GM21390 (cell line): Measurements from ENCODE around the gene PPFIA4.

Experiments
- ATAC-seq: cut with Tn5 transposase; IDR thresholded peaks from one replicate; pipeline ENCODE4 v1.9.1; 2021; ENCODE audit not compliant: unreplicated experiment

PPFIA4 gene

GRCh38 chr1:203039609-203040512 is 13.6 kb downstream of the PPFIA4 start:
- ATAC-seq: no peak

- no peak for ATAC-seq
Measured at GRCh38 chr1:203040513-203041275, 14.4 kb downstream of the PPFIA4 start.

DNA sequence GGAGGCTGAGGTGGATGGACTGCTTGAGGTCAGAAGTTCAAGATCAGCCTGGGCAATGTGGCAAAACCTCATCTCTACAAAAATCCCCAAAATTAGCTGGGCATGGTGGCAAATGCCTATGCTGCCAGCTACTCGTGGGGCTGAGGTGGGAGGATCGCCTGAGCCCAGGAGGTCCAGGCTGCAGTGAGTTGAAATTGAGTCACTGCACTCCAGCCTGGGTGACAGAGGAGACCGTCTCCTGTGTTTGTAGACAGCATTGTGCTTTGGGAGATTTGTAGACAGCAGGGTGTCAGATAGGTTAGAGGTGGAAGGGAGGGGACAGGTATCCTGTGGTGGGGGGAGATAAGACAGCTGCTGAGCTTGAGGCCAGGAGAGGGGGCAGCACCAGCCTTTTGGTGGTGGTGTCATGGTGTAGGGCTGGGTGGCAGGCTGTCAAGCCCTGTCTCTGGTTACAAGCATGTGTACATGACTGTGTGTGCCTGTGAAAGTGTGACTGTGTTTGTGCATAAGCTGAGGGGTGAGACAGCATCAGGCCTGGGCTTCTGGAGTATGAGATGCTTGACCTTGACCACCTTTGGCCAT is 15.2 kb downstream of the PPFIA4 start:
- ATAC-seq: no peak

DNA sequence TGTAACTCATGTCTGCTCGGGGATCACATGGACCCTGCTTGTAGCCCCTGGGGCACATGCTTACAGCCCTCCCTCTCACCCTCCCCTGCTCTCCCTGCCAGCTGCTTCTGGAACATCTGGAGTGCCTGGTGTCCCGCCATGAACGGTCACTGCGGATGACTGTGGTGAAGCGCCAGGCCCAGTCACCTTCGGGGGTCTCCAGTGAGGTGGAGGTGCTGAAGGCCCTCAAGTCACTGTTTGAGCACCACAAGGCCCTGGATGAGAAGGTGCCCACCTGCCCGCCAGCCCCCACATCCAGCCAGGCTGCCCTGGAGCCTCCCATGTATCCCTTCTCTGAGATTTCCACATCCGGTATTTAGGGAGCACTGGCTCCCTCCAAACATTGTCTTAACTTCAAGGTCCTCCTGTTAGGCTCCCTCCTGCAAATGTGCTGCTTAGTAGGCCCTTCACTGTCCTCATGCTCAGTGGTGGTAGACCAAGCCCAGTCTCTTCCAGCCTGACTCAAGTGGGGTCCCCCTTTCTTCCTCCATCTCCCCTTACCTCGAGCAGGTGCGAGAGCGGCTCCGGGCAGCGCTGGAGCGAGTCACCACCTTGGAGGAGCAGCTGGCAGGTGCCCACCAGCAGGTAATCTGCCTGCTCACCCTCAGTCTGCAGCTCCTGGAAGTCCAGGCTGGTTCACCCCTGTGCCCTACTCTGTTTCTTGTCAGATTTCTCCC is 17.7 kb downstream of the PPFIA4 start:
- no peak for ATAC-seq

- no peak for ATAC-seq
Measured at GRCh38 chr1:203044546-203045250, 18.4 kb downstream of the PPFIA4 start.

- ATAC-seq: no peak
Measured at GRCh38 chr1:203045336-203045735, 19.0 kb downstream of the PPFIA4 start.

- ATAC-seq: no peak
Measured at GRCh38 chr1:203045821-203046594, 19.7 kb downstream of the PPFIA4 start.

DNA sequence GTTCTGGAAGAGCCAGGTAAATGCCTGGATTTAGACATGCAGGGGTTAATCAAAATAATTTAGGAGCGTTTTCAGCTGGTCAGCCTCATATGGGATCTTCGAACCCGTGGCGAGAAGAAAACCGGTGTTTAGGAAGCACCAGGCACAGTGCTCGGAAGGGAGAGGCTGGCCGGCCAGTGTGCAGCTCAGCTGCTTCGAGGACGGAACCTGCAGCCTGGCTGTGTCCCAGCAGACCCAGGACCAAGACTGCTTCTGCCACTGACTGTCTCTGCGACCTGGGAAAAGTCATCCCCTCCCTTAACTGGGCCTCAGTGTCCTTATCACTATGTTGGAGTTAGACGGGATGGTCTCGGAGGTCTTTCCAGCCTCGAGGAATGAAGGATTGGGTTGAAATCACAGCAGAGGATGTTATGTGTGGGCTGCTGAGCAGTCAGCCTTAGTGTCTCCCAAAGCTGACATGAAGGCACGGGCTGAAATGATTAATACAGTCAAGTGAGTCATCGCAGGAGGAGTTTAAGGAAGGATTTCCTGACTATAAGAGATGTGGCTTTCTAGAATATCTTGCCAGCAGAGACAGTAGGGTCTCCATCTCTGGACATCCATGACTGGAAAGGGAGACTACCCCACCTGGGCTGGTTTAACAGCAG is 20.8 kb downstream of the PPFIA4 start:
- no peak for ATAC-seq

- no peak for ATAC-seq
Measured at GRCh38 chr1:203048086-203048485, 21.8 kb downstream of the PPFIA4 start.

DNA sequence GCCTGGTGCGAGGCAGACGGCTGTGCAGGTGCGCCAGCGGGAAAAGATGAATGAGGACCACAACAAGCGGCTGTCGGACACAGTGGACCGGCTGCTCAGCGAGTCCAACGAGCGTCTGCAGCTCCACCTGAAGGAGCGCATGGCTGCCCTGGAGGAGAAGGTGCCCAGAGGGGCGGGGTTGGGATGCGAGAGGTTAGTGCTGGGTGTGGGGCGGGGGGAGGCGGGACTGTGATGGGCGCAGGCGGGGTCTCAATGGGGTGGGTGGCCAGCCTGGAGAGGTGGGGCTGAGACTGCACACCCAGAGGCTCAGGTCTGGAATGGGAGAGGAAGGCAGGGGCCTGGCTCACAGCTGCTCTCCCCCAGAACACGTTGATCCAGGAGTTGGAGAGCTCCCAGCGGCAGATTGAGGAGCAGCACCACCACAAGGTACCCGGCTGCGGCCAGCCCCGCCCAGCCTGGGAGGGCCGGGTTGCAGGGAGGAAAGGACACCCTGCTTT is 22.3 kb downstream of the PPFIA4 start:
- ATAC-seq: no peak

- no peak for ATAC-seq
Measured at GRCh38 chr1:203049077-203049476, 22.8 kb downstream of the PPFIA4 start.

DNA sequence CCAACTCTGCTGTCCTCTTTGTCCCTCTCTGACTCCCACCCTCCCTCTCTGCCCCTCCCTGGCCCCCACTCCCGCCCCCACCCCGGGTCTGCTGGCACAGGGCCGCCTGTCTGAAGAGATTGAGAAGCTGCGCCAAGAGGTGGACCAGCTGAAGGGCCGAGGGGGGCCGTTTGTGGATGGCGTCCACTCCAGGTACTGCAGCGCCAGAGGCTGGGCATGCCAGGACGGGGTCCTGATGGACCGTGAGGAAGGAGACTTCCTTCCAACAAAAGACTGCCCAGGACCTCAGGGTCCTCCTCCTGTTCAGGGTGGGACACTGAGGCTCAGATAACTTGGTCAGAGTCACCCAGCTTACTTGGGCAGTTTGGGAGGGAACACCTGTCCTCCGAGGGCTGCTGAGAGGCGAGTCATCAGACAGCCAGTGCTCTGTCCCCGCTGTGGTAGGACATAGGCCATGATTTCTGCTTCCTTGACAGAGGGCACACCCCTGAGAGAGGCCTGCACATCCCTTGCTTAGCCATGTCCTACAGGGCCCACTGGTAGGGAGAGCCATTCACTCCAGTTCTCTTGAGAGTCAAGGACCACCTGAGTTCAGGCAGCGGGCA is 23.4 kb downstream of the PPFIA4 start:
- no peak for ATAC-seq

GRCh38 chr1:203050826-203051225 is 24.5 kb downstream of the PPFIA4 start:
- no peak for ATAC-seq

GRCh38 chr1:203051841-203052324 is 25.6 kb downstream of the PPFIA4 start:
- no peak for ATAC-seq

GRCh38 chr1:203052601-203053000 is 26.3 kb downstream of the PPFIA4 start:
- no peak for ATAC-seq

DNA sequence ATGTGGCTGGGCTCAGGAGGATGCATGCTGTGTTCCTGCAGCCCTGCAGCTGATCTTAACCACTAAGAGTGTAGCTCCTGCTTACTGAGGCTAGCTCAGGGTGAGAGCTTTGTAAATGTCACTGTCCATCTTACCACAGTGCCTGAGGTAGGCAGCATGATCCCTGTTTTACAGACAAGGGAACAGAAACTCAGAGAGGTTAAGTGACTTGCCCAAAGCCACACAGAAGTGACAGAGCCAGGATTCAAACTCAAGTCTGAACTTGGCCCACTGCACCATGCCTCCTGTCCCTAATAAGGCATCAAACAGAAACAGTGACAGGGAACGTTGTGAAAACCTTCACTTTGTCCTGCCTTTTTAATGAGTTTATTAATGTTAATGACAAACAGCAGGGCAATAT is 27.9 kb downstream of the PPFIA4 start:
- ATAC-seq: no peak

- no peak for ATAC-seq
Measured at GRCh38 chr1:203054642-203055041, 28.4 kb downstream of the PPFIA4 start.

GRCh38 chr1:203055161-203055799 is 29.0 kb downstream of the PPFIA4 start:
- ATAC-seq: no peak
